DMS 273 (cell line): ENCODE data around the gene COBL.
A peak's percentile ranks its signal among the peaks of the same experiment; 100 is the strongest.

Experiments
- DNase-seq: peaks from one replicate; lab custom pipeline; 2025; ENCODE audit not compliant: unreplicated experiment; lab: John Stamatoyannopoulos, UW

Gene COBL

GRCh38 chr7:51062222-51062987 is 254.2 kb downstream of the COBL start:
- no peak for DNase-seq

GRCh38 chr7:51060536-51060935 is 256.1 kb downstream of the COBL start:
- peak; percentile 23 for DNase-seq

DNA sequence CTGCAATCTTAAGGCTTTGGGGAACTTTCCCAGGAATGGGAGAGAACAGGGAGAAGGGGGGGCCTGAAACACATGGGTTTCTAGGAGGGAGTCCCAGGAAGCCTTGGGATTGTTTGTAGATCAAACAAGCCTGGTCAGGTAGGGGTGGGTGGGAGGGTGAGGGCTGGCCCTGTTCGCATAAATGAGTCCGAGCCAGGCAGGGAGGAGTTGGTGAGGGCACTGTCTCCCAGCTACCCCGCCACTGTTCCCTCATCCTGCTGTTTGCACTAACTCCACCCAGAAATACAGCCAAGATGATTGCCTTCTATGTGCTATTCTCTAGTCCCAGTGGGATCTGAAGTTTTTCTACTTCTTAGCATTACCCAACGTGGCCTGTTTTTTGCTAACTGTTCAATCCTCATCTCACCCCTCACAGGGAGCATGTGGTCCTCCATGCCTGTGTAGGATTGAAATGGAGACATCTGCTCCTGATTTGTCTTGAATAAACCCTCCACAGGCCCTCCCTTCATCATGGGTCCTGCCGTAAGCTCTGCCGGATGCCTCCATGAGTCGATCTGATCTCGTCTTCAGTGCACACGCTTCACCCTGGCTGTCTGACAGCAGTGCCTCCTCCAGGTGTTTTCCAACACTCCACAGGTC is 257.0 kb downstream of the COBL start:
- DNase-seq, result no peak

- no peak for DNase-seq
These were observed 257.8 kb downstream of the COBL start for GRCh38 chr7:51058764-51059163.

GRCh38 chr7:51055039-51055840 is 261.4 kb downstream of the COBL start:
- DNase-seq, result no peak

GRCh38 chr7:51054231-51054630 is 262.4 kb downstream of the COBL start:
- no peak for DNase-seq

- DNase-seq, result no peak
These were observed 263.3 kb downstream of the COBL start for GRCh38 chr7:51053160-51053925.

DNA sequence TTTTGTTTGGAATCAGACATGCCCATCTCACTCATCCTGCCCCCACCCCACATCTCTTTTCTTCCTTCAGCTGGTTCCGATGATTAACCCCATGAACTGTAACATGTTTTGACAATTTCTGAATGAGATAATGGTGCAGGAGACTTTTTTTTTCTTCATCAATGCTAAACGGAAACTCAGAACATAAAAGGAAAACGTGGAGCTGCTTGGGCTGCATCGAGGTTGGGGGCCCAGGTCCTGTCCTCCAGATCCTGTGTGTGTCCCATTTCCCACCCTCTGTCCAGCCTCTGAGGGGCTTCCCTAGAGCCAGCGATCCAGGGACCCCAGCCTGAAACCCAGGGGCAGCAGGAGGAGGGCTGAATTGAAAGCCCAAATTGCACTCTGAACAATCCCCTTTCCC is 270.1 kb downstream of the COBL start:
- DNase-seq, result no peak

- no peak for DNase-seq
These were observed 270.5 kb downstream of the COBL start for GRCh38 chr7:51046103-51046466.

DNA sequence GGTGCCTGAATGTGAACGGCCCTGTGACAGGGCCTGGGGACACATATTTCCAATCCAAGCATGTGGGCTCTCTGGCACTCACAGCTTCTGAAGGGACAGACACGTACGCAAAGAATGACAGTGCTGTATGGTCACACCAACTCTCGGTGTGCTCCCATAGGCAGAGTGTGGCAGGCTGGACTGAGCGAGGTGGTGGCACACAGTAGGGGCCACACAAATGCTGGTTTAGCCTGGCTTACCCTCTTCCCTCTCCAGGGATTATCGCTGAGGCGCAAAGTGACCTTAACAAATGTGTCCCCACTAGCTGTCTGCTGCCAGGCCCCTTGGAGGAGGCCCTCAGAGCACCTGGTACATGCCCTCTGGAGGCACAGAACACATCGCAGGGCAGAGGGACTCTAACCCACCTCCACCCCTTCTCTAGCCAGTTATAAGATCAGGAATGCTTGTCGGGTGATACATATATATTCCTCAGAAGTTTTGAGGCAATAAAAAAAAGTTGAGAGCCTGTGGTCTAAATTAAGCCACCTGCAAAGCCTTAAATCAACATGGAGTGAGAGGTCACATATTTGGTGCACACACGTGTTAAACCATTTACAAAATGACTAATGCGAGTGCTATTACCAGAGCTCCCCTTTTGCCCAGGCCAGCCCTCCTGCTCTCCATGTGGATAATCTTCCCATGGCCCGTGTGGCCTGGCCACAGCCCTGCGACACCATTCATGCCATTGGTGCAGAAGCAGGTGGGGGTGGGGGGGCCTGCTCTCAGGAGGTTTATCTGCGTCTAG is 271.1 kb downstream of the COBL start:
- DNase-seq, result no peak

- DNase-seq, result no peak
These were observed 273.1 kb downstream of the COBL start for GRCh38 chr7:51043461-51043860.

- no peak for DNase-seq
These were observed 275.8 kb downstream of the COBL start for GRCh38 chr7:51040787-51041186.

GRCh38 chr7:51038573-51038972 is 278.0 kb downstream of the COBL start:
- no peak for DNase-seq

- no peak for DNase-seq
These were observed 280.9 kb downstream of the COBL start for GRCh38 chr7:51035716-51036115.

GRCh38 chr7:51034521-51035264 is 281.9 kb downstream of the COBL start:
- DNase-seq, result no peak

DNA sequence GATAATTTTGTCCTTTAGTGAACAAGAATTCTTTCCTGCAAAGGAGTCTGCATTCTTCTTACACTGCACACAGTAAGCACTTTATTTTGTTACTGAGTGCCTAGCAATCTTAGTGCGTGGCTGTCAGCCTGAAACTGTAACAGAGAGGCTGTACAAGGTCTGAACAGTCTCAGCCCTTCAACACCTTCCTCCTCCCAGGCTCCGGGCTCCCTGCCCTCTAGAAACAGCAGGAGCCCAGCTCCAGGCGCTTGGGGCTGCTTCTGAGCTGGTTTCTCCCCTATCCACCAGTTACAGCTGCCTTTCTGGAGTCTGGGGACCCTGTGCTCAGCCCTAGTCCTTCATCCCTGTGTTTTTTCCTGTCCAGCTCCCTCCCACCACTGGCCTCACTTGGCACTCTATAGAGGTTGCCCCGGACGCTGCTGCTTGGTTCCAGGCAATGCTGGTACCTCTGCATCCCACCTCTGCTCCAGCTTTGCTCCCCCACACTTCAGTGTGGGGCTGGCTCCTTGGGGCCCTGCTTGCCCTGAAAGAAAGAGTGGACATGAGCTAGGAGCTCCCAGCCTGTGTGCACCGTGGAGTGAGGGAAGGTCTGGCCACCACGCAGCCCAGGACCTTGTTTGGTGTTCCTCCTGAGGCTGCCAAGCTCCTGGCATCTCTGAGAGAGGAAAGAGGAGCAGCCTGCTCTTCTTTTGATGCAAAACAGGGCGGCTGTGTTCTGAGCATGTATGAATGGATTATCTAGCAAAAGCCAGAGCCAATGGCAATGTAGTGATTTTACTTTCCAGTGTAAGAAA is 282.7 kb downstream of the COBL start:
- no peak for DNase-seq

- no peak for DNase-seq
These were observed 284.7 kb downstream of the COBL start for GRCh38 chr7:51031791-51032515.

GRCh38 chr7:51031216-51031615 is 285.4 kb downstream of the COBL start:
- no peak for DNase-seq
